HG03175 (cell line): ENCODE results near the gene DLG5.

ENCODE experiments used
- ATAC-seq: cut with Tn5 transposase; IDR thresholded peaks from one replicate; pipeline ENCODE4 v1.9.1; 2021; ENCODE audit warnings: mild to moderate bottlenecking, moderate library complexity; ENCODE audit not compliant: unreplicated experiment

DLG5 gene

DNA sequence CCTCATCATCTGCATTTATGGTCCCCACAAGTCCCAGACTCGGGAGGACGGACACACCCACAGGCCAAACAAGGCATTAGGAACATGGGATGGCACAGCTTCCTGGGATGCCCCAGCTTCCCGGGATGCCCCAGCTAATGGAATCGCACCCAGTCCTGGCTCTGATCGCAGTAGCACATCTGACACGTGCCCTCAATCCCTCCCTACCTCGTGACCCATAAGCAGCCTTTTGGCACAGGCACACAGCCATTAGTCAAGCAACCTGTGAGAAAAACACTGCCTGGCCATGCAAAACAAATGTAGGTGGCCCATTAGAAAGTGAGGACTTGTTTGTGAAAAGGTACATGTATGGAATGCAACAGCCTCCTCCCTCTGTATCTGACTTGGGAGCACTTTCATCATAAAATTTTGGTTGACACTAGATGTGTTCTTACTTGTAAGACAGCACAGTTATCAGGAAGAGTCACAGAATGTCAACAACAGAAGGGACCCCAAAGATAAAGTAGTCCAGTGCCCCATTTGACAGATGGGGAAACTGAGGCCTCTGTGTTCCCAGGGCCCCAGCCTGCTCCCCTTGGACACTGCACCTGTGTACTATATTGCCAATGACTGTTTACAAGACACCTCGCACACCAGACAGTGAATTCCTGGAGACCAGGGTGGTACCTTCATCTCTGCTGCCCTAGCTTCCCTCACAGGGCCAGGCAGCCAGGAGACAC lies 34.4 kb downstream of the DLG5 start:
- no peak for ATAC-seq

DNA sequence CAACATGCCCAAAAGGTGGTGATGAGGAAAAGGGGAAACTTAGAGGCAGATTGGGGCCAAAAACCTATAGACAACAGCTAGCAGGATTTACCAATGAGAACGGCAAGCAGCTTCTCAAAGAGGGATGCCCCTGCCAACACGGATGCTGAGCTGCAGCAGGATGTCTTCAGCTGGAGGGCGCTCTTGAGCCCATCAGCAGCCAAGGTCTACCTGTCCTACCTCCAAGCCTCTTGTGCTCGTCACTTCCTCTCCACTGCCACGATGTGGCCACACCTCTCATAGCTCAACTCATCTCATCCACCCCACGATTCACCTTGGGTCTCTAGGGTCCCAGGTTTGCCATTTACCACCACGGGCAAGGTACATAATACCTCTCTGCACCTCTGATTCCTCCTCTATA lies 36.5 kb downstream of the DLG5 start:
- no peak for ATAC-seq

DNA sequence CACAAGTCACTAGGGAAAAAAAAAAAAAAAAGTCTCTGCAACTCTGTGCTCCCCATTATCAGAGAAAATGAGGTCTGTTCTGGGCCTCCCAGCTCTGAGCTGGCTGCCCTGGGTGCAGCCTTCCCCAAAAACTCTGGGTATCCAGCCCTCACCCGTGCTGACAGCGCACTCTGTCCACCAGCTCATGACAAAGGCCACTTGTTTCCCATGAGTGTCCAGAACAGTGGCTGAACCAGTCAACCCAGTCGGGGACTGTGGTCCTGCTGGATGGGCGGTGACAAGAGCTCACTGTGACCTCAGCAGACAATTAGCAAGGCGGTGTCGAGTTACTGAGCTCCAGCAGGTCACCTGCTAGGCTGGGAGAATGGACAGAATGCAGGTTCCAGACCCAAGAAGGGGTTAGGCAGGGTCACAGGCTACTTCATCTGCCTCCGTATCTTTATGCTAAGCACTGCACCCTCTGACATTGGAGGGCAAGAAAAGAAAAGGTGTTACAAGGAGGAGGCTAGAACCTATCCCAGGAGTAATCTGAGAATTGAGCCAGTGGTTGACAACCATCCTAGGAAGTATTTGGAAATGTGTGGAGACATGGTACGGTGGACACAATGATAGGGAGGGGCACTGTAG lies 37.2 kb downstream of the DLG5 start:
- no peak for ATAC-seq

DNA sequence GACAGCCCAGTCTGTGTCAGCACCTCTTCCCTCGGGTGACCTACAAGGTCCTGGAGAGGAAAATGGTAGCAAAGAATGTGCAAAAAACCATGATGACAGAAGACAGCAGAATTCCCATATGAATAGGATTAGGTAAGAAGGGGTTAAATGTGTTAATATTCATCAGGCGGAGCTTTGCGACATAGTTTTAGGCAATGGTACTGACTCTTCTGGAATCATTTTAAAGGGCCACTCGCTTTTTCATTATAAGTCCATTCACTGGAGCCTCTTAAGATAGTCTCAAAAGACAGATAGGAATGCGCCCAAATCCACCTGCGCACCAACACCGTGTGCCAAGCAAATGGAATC lies 38.2 kb downstream of the DLG5 start:
- no peak for ATAC-seq

DNA sequence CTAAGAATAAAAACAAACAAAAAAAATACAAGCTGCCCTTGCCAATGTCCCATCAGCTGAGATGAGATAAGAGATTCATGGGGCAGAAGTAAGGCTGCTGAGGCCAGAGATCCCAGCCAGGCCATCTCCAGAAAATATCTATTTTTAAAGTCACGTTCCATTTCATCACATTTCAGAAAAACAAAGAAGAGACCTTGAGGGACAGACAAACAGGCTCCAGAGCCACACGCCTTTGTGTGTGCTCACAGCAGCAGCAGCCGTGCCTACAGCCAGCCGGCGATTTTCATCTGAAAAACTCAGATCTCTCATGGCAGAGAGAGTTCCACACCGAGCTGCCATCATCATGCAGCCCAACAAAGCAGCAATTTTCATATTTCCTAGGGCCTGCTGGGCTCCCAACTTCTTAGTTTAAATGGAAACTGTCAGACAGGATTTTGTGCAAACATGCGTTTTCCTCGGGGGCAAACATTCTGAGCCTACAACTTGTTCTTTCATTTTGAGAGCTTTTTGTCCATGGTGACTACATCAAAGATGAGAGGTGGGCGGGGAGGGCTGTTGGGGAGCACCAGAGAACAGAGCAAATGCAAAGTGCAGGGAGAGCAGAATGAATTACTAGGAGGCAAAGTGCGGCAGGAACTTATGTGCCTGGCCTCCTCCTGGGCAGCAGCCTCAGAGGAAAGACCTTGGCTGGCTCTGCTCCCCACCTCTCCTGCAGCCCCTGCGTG lies 38.8 kb downstream of the DLG5 start:
- ATAC-seq: no peak

DNA sequence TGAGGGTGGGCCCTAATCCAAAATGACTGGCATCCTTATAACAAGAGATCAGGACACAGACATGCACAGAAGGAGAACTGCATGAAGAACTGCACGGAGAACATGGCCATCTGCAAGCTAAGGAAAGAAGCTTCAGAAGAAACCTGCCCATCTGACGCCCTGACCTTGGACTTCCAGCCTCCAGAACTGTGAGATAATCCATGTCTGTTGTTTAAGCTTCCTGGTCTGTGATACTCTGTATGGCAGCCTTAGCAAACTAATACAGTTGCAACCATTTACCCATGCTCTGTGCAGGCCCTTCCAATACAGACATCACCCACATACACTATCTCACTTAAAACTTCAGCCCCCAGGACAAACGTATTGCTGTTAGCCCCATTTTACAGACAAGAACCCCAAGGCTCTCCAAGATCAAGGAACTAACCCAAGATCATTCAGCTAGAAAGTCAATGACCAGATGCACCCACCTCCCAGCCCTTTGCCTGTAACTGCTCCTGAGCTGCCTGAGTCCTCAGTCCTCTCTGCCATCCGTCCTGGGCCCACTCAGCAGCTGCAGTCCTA lies 39.7 kb downstream of the DLG5 start:
- ATAC-seq: no peak

DNA sequence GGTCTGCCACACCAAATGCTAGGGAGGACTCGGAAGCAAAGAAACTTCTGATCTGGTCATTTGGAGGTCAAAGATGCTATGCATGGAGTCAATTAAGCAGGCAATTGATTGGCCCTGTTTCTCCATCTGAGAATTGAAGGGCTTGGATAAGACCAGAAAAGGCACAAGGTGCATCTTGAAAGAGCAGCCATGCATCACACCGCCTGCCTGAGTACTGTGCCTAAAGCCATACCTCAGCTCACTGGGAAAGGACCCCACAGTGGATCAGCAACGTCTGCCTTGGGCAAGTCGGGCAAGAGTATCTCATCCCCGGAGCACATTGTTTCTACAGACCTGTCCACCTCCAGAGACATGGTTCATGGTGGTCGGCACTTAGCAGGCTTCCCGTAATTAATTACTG lies 42.4 kb downstream of the DLG5 start:
- no peak for ATAC-seq

DNA sequence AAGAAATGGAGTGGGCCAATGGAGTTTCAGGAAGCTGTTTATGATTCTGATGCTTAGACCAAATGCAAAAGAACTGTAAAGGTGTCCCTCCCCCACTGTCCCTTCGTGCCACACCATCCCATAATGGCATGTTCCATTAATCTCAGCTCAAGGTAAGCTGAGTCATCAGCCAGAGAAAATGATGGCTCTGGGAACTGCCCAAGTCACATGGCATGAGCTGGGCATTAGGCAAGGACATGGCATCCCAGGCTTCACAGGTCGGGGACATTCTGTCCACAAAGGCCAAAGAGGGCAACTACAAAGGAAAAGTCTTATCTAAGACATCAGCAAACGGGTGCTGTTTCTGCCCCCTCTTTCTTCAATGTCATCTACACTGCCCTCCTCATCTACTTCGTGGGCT lies 44.9 kb downstream of the DLG5 start:
- ATAC-seq: no peak

DNA sequence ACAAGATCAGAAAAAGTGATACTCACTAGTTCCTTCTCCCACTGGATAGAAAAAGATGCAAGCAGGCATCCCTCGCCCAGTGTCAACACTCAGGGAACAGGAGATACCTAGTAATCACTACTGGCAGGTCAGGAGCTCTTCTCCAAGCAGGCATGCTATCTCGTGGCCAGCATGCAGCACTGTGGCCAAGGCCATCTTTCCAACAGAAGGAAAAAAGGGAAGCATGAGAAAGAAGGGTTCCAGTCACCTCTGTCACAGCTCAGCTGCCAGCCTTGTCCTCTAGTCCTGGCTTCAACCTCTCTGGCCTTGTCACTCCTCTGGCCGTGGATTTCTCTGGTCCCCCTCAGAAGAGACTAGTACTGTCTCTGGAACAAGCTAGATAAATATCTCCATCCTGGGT lies 45.3 kb downstream of the DLG5 start:
- no peak for ATAC-seq

DNA sequence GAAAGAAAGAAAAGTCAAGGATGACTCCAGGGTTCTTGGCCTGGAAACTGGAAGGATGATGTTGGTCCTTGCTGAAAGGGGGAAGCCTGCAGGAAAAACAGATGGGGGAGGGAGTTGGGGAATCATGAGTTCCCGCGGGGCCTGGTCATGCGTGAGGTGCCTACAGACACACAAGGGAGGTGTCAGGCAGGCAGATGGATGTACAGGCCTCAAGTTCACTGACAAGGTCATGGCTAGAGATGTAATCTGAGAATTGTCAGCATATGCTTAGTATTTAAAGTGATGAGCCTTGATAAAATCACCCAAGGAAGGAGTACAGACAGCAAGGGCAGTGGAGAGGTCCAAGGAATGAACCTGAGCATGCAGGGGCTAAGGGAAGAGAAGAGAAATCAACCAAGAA lies 46.8 kb downstream of the DLG5 start:
- no peak for ATAC-seq

DNA sequence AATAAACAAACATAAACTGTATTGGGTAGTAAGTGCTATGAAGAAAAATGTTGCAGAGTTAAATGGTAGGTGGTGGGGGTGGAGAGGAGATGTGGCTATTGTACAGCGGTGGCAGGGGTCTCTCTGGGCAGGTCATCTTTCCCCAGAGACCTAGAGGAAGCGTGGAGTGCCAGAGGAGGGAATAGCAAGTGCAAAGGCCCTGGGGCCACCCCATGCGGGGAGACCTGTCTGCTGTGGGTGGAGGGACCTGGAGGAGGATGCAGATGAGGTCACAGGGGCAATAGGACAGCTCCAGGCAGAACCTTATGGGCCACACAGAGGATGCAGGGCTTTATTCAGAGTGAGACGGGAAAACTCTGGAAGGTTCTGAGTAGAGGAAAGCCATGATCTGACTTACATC lies 47.5 kb downstream of the DLG5 start:
- ATAC-seq: no peak

DNA sequence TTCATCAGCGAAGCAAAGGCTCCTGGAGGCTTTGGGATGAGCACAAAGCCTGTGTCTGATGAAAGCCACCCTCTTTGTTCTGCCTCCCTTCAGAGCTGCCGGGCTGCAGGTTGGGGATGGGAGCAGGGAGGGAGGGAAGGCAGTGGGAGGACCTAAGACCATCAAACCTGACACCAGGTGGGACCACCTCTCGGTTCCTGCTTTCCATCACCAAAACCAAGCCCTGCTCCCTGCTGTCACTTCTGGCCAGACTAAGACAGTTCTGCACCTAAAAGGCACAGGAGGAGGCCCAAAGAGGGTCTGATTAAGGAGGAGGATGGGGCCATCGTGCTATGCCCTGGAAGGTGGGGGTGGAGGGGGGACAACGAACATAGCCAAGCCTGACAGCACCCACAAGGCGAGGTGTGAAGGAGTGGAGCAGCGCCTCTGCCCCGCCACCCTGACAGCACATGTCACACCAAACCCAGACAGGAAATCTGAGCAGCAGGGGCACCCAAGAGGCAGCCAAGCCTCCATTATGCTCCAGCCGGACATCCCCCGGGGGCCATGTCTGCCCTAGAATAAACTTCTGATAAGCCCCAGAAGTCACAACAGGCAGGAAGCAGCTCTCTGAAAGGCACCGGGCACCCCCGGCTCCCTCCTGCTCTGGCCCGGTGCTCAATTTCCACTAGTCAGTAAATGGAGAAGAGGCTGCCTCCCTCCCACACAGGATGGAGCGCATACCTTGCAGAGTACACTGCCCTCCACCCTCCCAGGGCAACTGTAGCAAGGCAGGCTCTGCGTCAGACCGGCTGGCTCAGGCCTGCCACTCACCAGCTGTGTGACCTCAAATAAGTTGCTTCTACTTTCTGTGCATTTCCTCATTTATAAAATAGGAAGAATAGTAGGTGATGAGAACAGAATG lies 48.9 kb downstream of the DLG5 start:
- peak; percentile 57 for ATAC-seq

DNA sequence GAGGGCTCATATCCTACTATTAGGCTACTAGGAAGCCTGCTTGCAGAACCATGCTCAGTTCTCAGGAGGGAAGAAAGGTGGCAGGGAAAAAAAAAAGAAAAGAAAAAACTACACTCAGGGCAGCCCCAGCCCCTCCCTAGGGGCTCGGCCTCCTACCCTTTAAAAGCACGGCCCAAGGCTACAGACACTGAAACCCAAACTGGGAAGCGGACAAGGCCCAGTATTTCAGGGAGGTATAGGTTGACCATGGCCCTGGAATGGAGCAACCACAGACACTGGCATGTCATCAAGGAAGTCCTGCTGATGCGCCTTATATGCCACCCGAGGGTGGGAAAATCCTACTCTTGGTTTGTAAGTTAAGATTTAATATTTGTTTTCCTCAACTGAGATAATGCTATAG lies 50.8 kb downstream of the DLG5 start:
- ATAC-seq: no peak

DNA sequence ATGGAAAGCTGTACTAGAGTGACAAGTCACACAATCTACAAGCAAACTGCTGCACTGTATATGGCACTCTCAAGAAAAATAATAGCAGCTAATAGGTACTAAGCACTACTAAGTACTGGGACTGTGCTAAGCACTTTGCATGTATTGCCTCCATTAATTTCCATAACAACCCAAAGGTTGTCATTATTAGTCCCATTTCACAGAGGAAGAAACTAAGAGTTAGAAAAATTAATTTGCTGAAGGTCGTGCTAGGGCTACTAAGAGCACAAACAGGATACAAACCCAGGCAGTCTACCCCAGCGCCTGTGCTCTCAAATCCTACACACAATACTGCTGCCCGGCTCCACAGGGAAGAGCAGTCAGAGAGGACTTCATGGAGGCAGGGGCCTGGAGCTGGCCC lies 51.7 kb downstream of the DLG5 start:
- no peak for ATAC-seq

DNA sequence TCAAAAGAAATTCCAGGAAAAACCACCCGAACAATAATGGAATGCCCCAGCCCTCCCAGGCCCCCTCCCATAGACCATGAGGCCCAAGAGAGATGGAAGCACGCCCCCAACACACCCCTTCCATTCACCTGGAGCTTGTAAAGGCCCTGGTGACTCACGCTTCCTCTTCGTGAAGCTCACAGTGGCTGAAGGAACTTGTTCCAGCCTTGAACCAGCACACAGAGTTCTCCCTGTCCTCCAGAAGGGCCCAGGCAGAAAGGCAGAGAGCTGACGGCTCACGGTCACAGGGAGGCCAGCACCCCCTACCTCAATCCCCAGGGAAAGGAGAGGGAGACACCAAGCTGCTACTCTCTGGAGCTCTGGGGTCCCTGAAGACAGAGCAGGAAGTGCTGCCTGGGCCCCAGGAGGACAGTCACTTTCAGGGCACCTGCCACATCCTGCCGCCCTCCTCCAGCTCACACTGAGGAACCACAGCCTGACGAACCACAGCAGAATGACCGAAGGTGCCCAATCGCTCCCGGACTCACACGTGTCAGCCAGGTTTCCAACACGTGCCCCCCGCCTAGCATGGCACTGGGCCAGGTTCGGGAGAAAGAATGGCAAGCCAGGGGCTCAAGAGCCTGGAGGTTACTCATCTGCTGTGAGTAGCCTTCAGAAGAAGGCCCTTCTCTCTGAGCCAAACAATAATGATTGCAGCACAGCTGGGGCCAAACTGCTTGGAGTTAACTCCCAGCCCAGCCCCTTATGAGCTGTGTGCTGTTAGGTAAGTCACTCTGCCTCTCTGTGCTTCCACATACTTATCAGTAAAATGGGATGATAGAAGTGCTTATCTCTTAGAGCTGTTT lies 52.8 kb downstream of the DLG5 start:
- peak; percentile 86 for ATAC-seq

DNA sequence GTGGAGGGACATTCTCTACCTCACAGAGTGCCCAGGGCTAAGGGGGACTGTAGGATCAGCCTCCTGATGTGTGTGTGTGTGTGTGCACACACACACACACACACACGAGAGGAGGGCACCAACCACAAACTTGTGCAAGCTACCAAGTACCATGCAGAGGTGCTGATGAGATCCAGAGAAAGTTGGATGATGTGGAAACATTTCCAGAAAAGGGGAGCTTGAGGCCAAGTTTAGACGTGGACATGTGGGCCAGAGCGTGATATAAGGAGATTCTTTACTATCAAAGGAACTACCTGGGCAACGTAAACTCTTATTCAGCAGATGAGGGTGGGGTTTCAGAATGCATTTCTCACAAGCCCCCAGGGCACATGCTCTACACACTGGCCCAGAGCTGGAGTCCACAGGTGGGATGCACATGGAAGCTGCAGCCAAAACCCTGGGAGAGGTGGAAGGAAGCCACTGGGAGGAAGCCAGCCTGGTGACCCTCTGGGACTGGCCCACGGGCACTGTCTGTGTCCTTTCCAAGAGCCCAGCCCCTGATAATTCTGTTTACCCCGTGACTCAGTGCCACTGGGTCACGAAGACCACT lies 53.5 kb downstream of the DLG5 start:
- ATAC-seq: no peak

DNA sequence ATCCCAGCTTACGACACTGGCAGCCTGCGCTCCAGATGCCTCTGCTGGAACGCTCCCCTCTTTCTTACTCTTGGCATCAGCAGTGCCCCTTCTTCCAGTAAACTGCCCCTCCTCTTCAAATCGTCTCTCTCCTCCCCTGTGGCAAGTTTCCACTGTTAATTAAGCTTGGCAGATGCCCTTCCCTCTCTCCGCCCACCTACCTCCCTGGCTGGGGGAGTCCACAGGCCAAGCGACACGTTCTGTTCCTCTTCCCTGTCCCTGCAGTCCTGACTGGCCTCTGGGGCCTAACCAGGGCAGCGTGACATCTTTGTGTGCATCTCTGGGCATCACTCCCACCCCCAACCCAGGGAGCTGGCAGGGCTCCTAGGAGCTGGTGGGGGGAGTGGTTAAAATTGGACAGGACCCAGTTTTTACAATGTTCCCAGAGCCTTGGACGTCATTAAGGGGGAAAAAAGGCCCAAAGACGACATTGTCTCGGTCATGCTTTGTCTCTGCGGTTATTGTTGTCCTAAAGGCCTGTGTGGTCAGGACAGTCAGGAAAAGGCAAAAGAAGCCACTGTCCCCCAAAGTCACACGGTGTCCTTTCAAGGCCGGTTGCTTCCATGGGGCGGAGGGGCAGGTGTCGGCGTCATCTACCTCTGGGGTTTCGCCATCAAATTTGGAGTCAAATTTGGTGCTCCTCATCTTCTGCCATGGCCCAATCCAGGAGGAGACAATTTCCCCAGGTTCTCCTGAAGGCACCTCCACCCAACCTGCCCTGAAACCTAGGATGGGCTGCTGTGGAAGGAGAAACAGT lies 54.2 kb downstream of the DLG5 start:
- no peak for ATAC-seq

DNA sequence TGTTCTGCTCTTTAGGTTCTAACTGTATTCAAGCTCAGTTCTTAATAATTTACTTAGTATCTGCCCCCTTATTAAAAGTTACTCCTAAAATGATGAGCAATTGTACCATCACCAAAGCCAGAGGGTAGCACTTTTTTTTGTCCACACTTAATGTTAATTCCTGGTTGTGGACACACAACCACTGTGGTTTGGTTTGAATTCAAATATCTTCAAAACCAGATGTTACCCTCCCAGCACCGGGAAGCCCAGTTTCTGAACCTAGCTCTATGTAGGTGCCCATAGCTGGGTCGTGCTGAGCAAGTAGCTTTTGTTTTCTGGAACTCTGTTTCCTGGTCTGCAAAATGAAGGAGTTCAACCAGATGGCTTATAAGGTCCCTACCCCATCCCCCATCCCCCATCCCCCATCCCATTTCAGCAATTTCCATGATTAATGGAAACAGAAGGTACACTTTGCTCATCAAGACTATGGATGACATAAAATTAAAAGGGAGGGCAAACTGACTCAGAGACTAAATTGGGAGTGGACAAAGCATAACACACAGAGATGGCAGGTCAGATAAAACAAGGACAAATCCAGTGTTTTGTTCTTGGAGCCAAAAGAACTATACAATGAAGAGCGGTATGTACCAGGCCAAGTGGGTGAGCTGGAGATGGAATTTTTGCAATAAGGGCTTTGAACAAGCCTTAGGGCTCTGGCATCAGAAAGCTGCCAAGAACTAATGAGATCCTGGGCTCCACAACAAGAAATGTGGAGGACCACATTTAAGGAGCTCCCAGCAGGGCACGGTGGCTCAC lies 56.7 kb downstream of the DLG5 start:
- ATAC-seq: no peak
